Activated T-cell treated with anti-CD3 and anti-CD28 coated beads, Interleukin-2, amount 50 U/mL, for 1 hour (primary cell): ENCODE data around the gene C22orf23.

Experiments
- DNase-seq: peaks from one replicate; pipeline ENCODE4 v3.0.0-alpha.2; 2020

Gene C22orf23

DNA sequence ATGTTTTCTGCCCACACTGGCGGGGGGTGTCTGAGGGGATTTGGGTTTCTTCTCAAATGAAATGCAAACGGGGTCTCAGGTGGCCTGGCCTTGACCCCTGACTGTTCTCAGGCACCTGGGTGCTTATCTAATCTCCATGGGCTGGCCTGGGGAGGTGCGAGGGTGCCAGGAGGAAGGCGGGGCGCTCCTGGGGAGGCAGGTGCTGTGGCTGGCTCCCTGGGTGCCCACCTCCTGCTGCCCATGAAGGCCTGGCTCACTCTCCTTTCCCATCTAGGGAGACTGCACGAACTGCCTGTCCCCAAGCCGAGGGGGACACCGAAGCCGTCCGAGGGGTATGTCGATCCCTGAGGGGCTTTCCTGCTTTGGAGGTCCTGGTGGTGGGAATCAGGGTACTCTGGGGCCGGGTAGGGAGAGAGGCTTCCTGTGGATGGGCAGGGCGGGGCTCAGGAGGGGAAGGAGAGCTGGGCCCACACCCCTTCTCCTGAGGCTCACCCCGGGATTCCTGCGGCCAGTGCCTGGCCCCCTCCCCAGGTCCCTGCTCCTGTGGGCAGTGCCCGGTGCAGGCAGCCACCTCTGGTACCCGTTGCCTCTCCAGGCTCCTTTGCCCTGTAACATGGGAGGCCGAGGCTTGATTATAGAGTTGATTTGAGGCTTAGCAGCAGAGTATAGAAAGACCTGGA is 28.9 kb downstream of the C22orf23 start:
- DNase-seq: no peak

DNA sequence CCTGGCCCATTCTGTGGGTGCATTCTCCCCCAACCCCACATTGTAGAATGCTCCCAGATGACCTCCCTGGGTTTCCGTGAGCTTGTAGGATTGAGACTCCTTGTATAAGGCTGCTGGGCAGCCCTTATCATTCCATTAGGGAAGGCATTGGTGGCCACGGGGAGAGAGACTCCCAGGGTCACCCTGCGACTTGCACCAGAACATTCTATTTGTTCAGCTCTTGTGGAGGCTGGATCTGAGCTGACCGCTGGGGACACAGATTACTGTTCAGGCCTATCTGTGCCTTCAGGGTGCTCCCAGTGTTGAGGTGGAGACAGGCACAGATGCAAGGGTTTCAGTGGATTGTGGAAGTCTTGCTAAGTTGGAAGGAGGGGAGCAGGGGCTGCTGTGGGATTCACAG is 29.5 kb downstream of the C22orf23 start:
- no peak for DNase-seq

DNA sequence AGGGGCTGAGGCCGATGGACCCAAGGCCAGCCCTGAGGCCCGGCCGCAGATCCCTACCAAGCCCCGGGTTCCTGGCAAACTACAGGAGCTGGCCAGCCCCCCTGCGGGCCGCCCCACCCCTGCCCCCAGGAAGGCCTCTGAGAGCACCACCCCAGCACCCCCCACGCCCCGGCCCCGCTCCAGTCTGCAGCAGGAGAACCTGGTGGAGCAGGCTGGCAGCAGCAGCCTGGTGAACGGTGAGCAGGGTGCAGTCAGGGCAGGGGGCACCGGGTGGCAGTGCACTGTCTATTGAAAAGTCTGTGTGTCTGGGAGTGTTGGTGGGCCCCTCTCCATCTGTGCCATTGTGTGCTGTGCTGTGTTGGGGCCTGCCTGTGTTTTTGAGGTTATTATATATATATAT is 31.2 kb downstream of the C22orf23 start:
- DNase-seq: no peak

- no peak for DNase-seq
Measured at GRCh38 chr22:37920126-37920525, 33.3 kb downstream of the C22orf23 start.

DNA sequence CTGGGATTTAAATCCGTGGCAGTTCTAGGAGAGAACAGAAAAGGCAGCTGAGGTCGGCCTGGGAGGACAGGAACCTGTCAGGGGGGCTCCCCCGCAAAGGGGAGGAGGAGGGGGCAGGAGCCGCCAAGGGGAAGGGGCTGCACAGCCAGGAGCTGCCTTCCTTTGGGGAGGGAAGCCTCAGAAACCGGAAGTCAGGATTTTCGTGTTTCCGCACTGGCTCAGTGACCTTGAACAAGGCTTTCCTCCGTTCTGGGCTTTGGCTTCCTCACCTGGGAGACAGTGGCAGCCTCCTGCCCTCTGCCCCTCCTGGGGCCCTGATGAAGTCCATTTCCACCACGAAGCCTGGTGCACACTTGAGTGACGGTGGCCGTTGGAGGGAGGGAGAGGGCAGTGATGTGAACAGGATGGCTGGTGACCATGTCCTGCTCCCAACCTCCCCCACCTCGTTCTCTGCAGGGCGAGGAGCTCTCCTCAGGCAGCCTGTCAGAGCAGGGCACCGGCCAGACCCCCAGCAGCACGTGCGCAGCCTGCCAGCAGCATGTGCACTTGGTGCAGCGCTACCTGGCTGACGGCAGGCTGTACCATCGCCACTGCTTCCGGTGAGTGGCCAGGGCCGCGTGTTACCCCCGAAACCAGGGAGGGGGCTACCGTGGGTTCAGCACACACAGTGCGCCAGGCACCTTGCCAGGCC is 34.7 kb downstream of the C22orf23 start:
- no peak for DNase-seq

DNA sequence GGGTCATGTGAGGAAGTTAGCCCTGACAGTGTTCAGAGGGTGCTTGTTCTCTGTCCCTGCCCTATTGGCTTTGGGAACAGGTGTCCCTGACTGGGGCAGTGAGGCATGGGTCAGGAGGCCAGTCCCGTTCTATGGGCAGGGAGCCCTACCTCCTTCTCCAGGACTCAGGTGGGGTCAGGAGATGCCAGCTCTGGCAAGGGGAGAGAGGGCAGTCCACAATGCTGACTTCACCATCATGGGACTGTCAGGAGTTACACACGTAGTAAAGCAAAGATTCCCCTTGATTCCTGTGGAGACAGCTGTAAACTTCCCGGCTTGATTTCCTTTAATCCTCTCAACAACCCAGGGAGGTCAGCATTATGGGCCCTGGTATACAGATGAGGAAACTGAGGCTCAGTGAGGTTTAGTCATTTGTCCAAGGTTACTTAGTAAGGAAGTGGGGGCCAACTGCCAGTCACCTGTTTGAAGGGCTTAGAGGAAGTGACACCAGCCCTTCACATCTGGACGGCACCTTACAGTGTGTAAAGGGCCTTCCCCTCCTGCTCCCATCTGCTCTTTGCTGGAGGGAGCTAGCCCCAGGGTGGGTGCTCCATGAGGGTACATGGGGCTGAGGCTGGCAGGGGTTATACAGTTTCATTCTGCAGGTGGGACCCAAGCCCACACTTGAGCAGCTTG is 35.4 kb downstream of the C22orf23 start:
- no peak for DNase-seq

DNA sequence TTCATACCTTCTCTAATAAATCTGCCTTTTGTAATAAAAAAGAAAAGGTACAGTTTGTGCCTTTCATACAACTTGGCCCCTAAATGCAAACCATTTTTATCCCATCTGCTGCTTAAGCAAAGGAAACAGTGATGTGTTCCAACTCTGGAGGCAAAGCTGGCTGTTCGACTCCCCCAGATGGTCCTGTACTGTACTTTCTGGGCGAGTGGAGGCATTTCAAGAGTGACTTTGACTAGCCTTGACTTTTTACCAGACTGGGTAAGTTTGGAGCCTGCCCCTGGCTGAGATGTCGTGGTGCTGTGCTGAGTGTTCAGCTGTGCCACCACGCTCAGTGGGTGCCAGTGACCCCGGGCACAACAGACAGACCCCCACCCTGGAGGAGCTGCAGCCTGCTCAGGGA is 37.1 kb downstream of the C22orf23 start:
- no peak for DNase-seq

DNA sequence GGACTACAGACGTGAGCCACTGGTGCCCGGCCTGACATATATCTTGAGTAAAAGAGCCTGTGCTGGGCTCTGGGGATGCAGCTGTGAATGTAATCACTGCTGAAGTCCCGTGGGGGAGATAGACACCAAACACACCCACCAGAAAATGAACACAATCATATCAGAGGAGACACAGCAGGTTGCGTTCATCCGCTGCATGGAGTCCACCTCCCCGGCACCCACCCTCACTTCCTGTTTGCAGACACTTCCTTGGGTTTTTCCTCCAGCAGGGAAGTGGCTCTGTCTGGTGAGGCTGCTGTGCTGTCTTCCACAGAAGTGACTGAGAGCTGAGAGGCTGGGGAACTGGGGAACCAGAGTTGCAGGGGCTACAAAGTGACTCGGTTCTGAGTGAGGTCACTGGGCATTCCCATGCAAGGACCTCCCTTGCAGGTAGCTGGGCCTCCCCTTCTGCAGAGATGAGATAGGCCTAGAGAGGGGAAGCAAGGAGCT is 40.1 kb downstream of the C22orf23 start:
- no peak for DNase-seq

DNA sequence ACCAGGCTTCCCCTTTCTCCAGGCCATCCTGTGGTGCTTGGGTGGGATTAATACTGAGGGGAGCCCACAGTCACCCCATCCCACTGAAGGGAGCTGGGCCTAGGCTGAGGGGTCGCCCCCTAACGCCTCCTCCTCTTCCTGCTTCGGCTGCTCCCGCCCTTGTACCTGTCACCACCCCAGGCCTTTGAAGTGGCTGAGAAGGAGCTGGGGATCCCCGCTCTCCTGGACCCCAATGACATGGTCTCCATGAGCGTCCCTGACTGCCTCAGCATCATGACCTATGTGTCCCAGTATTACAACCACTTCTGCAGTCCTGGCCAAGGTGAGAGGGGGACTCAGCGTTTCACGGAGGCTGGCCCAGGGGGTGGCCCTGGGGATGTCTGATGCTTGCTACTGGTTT is 41.2 kb downstream of the C22orf23 start:
- DNase-seq: no peak

GRCh38 chr22:37911697-37912096 is 41.7 kb downstream of the C22orf23 start:
- no peak for DNase-seq

GRCh38 chr22:37910890-37911672 is 42.3 kb downstream of the C22orf23 start:
- no peak for DNase-seq

GRCh38 chr22:37909766-37910165 is 43.6 kb downstream of the C22orf23 start:
- no peak for DNase-seq

- DNase-seq: no peak
Measured at GRCh38 chr22:37907036-37907954, 46.1 kb downstream of the C22orf23 start.

DNA sequence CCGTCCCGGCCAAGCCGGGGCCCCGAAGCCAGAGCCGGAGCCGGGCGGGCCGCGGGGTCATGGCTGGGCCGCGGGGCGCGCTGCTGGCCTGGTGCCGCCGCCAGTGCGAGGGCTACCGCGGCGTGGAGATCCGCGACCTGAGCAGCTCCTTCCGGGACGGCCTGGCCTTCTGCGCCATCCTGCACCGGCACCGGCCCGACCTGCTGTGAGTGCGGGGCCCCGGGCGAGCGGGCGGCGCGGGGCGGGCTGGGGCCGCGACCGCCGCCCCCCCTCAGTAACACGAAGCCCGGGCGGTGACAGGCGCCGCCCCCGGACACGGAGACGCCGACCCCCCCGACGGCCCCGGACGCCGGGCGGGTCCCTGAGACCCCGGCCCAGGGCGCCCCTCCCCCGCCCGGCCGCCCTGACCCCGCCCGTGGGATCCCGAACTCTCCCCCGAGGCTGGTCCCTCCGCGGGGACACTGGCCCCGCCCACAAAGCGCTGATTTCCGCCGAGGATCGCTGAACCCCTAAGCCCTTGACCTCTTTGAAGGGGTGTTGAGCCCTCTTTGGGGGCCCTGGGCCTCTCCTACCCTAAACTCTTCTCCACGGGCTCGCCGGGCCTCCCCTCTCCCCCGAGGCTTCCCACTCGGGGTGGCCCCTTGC is 46.9 kb downstream of the C22orf23 start:
- peak; percentile 50 for DNase-seq

- peak; percentile 77 for DNase-seq
Measured at GRCh38 chr22:37905534-37906363, 47.7 kb downstream of the C22orf23 start, which contains the start of gene MICALL1. TSS of gene MICALL1 (plus strand) at chr22:37906297. CDS start at chr22:37906423, 126 bp downstream.

DNA sequence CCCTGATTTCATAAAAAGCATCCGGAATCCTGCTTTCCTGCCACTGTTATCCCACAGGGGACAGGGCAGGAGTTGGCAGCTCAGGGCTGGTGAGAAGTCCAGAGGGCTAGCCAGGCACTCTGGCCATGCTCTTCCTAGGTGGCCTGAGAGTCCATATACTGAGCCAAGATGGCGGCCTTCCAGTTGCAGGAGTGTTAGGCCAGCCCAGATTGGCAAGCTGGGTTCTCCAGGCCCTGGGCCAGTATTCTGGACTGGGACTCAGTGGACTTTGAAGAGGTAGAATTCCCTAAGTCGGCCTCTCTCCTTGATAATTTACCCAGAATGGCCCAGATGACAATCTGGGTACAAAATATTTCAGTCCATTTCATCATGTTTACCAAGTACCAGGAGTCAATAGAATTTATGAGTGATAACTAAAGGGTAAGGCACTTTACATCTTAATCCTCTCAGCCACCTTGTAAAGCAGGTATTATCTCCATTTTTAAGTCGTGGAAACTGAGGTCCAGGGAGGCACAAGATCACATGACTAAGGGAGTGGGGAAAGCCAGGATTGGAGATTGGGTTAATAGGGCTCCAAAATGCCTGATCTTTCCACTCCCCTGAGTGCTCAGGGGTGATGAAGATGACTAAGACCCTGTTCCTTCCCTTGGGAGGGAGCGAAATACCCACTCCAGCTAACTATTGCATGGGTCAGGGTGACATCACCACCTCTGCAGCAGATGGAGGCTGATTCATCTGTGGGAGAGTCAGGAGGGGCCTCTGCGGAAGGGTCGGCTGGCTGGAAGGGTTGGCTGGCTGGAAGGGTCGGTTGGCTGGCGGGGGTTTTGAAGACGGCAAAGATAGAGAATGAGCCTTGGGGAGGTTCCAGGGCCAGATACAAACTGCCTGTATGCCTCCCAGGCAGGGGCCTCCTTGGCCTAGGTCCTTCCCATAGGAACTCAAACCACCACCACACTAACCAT is 48.5 kb downstream of the C22orf23 start:
- no peak for DNase-seq

GRCh38 chr22:37898441-37899181 is 54.8 kb downstream of the C22orf23 start:
- DNase-seq: no peak

GRCh38 chr22:37897807-37898206 is 55.6 kb downstream of the C22orf23 start:
- no peak for DNase-seq
